OCI-LY7 (cell line): Measurements from ENCODE around the gene SART1. TPM values are rescaled to one million over a fixed set of nuclear protein-coding genes. Genes with fewer than 3 reads are reported as not detected.

ENCODE experiments used
- BruUV-seq: library from RNA; stranded (reverse); fragments of 400-500 nt; replicated peaks from 2 replicates; lab custom pipeline; 2021; lab: Mats Ljungman, UMichigan
- CTCF ChIA-PET: fragments of 300-600 bp; sonication (Branson Sonifier 250); formaldehyde crosslinking; loops from one replicate; lab custom pipeline; 2022; ENCODE audit warnings: antibody characterized with exemption; ENCODE audit not compliant: unreplicated experiment; lab: Charles Lee
- POLR2A ChIA-PET: fragments of 300-600 bp; sonication (Branson Sonifier 250); formaldehyde crosslinking; loops from one replicate; lab custom pipeline; 2022; ENCODE audit warnings: antibody characterized with exemption; lab: Charles Lee
- DNase-seq: peaks from one replicate; pipeline ENCODE4 v3.0.0-alpha.2; 2015; ENCODE audit warnings: low spot score
- H2AFZ ChIP-seq: fragments of 200-600 bp; sonication (generic), shearing (Covaris generic); 2 replicates; pipeline ENCODE4 v1.6.1; 2014; ENCODE audit warnings: mild to moderate bottlenecking, antibody characterized with exemption, low read length, moderate library complexity
- H3K27ac ChIP-seq: fragments of 200-600 bp; sonication (generic); 2 replicates; pipeline ENCODE4 v1.5.1; 2014; ENCODE audit warnings: mixed run types, low read depth, mild to moderate bottlenecking, moderate library complexity, low read length, inconsistent platforms; ENCODE audit not compliant: poor library complexity, severe bottlenecking
- H3K36me3 ChIP-seq: fragments of 200-600 bp; sonication (generic); 2 replicates; pipeline ENCODE4 v1.6.1; 2014; ENCODE audit warnings: mild to moderate bottlenecking, antibody characterized with exemption, low read length, moderate library complexity, mixed read lengths; ENCODE audit not compliant: insufficient read depth
- H3K4me1 ChIP-seq: fragments of 200-600 bp; sonication (generic); 2 replicates; pipeline ENCODE4 v1.5.1; 2014; ENCODE audit warnings: mild to moderate bottlenecking, low read length; ENCODE audit not compliant: insufficient read depth, poor library complexity, severe bottlenecking
- H3K4me2 ChIP-seq: fragments of 200-600 bp; sonication (generic); 2 replicates; pipeline ENCODE4 v1.6.1; 2014; ENCODE audit warnings: mild to moderate bottlenecking, low read length
- H3K4me3 ChIP-seq: fragments of 200-600 bp; sonication (generic); 2 replicates; pipeline ENCODE4 v1.5.1; 2014; ENCODE audit warnings: mild to moderate bottlenecking, low read depth, low read length; ENCODE audit not compliant: poor library complexity, severe bottlenecking
- H3K79me2 ChIP-seq: fragments of 200-600 bp; sonication (generic); 2 replicates; pipeline ENCODE4 v1.6.1; 2016; ENCODE audit warnings: low read depth, mild to moderate bottlenecking, low read length, moderate library complexity, mixed read lengths; ENCODE audit not compliant: insufficient read depth
- H3K9me2 ChIP-seq: fragments of 200-600 bp; sonication (generic); 2 replicates; pipeline ENCODE4 v1.6.1; 2016; ENCODE audit warnings: mild to moderate bottlenecking, low read length, mixed read lengths; ENCODE audit not compliant: insufficient read depth
- H3K9me3 ChIP-seq: fragments of 200-600 bp; sonication (generic); 2 replicates; pipeline ENCODE4 v1.6.1; 2014; ENCODE audit warnings: mild to moderate bottlenecking, mixed run types, low read length, mixed read lengths
- H4K20me1 ChIP-seq: fragments of 200-600 bp; sonication (generic); 2 replicates; pipeline ENCODE4 v1.6.1; 2014; ENCODE audit warnings: mild to moderate bottlenecking, antibody characterized with exemption, low read length, moderate library complexity, mixed read lengths; ENCODE audit not compliant: insufficient read depth
- CTCF ChIP-seq: fragments of 200-600 bp; sonication (generic); conservative IDR thresholded peaks from 2 replicates; pipeline ENCODE4 v1.5.1; 2014; ENCODE audit warnings: mild to moderate bottlenecking, antibody characterized with exemption, low read length, moderate library complexity, mixed read lengths
- EZH2phosphoT487 ChIP-seq: fragments of 200-600 bp; sonication (generic); IDR thresholded peaks from 2 replicates; pipeline ENCODE4 v1.6.1; 2018; ENCODE audit warnings: low read depth, borderline replicate concordance, mild to moderate bottlenecking, mixed run types, antibody characterized with exemption, low read length, moderate library complexity, mixed read lengths
- intact Hi-C: fragments of 100-400 bp; cut with micrococcal nuclease; formaldehyde crosslinking; loops from one replicate; pipeline ENCODE4 v1.10.0; 2022; ENCODE audit not compliant: unreplicated experiment
- total RNA-seq, 2 experiments: library from RNA; depleted of rRNA in 1 of 2; stranded (reverse); fragments of >200 nt in 1 of 2; shearing (Covaris generic) in 1 of 2; gene quantifications; 2 replicates each; pipeline ENCODE4 v1.2.3, GENCODE V29; 2014 to 2022

The SART1 gene
- total RNA-seq, 2 experiments from 2014 or later, result 50.4 to 55.5 TPM

GRCh38 chr11:65921876-65922275 is 39.7 kb upstream of the SART1 start:
- Histone ChIP-seq H3K79me2 (peaks cover 11% of the 10 kb centered on the region; the same call in 1 of the 2 replicates), H2AFZ (no peak overlapping the region), H3K9me2 (no peaks in the 10 kb centered on the region), H3K4me3 (no peak overlapping the region), H3K9me3 (no peaks in the 10 kb centered on the region), H3K27ac (no peak overlapping the region), H3K4me2 (no peak overlapping the region), H3K36me3 (peaks cover 8% of the 10 kb centered on the region; the same call in 1 of the 2 replicates), H3K4me1 (peaks cover 22% of the 10 kb centered on the region), H4K20me1 (no peaks in the 10 kb centered on the region)
- BruUV-seq, result no TSS peak
- POLR2A ChIA-PET, result no interaction called here
- CTCF ChIA-PET, result no interaction called here
- no peak for TF ChIP-seq CTCF
- no peak for TF ChIP-seq EZH2phosphoT487
- intact Hi-C loops, result no loop called here
- no peak for DNase-seq

- POLR2A ChIA-PET, result interaction anchor here (0.6 to 1.1 kb wide), 3 partner anchors 28 to 971 kb away, joined by 3 to 7 read pairs (median 3); no protein-coding TSS in a partner anchor
- Histone ChIP-seq H3K36me3 (peaks cover 8% of the 10 kb centered on the region; the same call in 1 of the 2 replicates), H2AFZ (no peak overlapping the region), H3K9me3 (no peaks in the 10 kb centered on the region), H3K9me2 (no peaks in the 10 kb centered on the region), H3K79me2 (peaks cover 7% of the 10 kb centered on the region; the same call in 1 of the 2 replicates), H3K4me3 (no peak overlapping the region), H3K4me2 (no peak overlapping the region), H4K20me1 (no peaks in the 10 kb centered on the region), H3K27ac (no peak overlapping the region), H3K4me1 (peaks cover 17% of the 10 kb centered on the region)
- TF ChIP-seq EZH2phosphoT487 (no peak), CTCF (no peak)
- CTCF ChIA-PET, result interaction anchor here (1.2 kb wide), 1 partner anchor 32 kb away, joined by 4 read pairs; the partner anchor contains the start of gene CCDC85B
- DNase-seq, result no peak
- intact Hi-C loops, result no loop called here
- no TSS peak for BruUV-seq
These were observed 39.0 kb upstream of the SART1 start for GRCh38 chr11:65922565-65922964.

GRCh38 chr11:65925397-65925796 is 36.1 kb upstream of the SART1 start:
- POLR2A ChIA-PET, result interaction anchor here (0.7 kb wide), 1 partner anchor 45 kb away, joined by 3 read pairs; no protein-coding TSS in a partner anchor
- H2AFZ ChIP-seq, result no peak overlapping the region
- H3K4me2 ChIP-seq, result no peak overlapping the region
- H3K9me2 ChIP-seq, result no peaks in the 10 kb centered on the region
- peaks cover 19% of the 10 kb centered on the region for H3K4me1 ChIP-seq
- no peaks in the 10 kb centered on the region for H4K20me1 ChIP-seq
- no peaks in the 10 kb centered on the region for H3K79me2 ChIP-seq
- CTCF ChIA-PET, result no interaction called here
- H3K4me3 ChIP-seq, result no peak overlapping the region
- no TSS peak for BruUV-seq
- TF ChIP-seq CTCF (no peak), EZH2phosphoT487 (no peak)
- intact Hi-C loops, result no loop called here
- H3K27ac ChIP-seq, result no peak overlapping the region
- H3K9me3 ChIP-seq, result no peaks in the 10 kb centered on the region
- no peak for DNase-seq
- peaks cover 8% of the 10 kb centered on the region; the same call in 1 of the 2 replicates for H3K36me3 ChIP-seq
